ENCODE measurements around the gene PTER. TPM values are rescaled to one million over a fixed set of nuclear protein-coding genes. Genes with fewer than 3 reads are reported as not detected.

Gene PTER
- total RNA-seq, 4 donors from 2014 or later = 4.1 to 13.5 (median 11.0) TPM

GRCh38 chr10:16547973-16548372 lies 111.2 kb downstream of the PTER start:
- Histone ChIP-seq H3K4me1 (no peaks in the 10 kb centered on the region), H3K27ac (no peak overlapping the region), H3K36me3 (no peaks in the 10 kb centered on the region), H3K9me3 (no peaks in the 10 kb centered on the region), H3K27me3 (no peaks in the 10 kb centered on the region), H3K4me3 (no peak overlapping the region)
- TF ChIP-seq POLR2A (IDR thresholded peaks at IDR 0.05) (no peak), CTCF (IDR thresholded peaks at IDR 0.05) (no peak)
- intact Hi-C loops (cut with DNase I; ENCODE audit: low total_unique reads) = no loop called here
- DNase-seq = no peak

- Histone ChIP-seq H3K9me3 (no peaks in the 10 kb centered on the region), H3K4me3 (no peak overlapping the region), H3K27ac (no peak overlapping the region), H3K4me1 (no peaks in the 10 kb centered on the region), H3K27me3 (no peaks in the 10 kb centered on the region), H3K36me3 (no peaks in the 10 kb centered on the region)
- intact Hi-C loops (cut with DNase I; ENCODE audit: low total_unique reads) = no loop called here
- DNase-seq = no peak
- TF ChIP-seq CTCF (IDR thresholded peaks at IDR 0.05) (no peak), POLR2A (IDR thresholded peaks at IDR 0.05) (no peak)
These were observed 122.5 kb downstream of the PTER start for GRCh38 chr10:16559236-16559773.

- Histone ChIP-seq H3K27ac (no peak overlapping the region), H3K27me3 (no peaks in the 10 kb centered on the region), H3K4me3 (no peak overlapping the region), H3K4me1 (no peaks in the 10 kb centered on the region), H3K9me3 (no peaks in the 10 kb centered on the region), H3K36me3 (no peaks in the 10 kb centered on the region)
- no peak for TF ChIP-seq CTCF (IDR thresholded peaks at IDR 0.05)
- TF ChIP-seq POLR2A (IDR thresholded peaks at IDR 0.05) = no peak
- no peak for DNase-seq
- intact Hi-C loops (cut with DNase I; ENCODE audit: low total_unique reads) = no loop called here
These were observed 126.1 kb downstream of the PTER start for GRCh38 chr10:16562891-16563290.

Small RNAs within 50 kb of the gene (small RNA-seq; reads per million reads assigned to genes)
- gene RNU2-18P = not detected

Other genes with a start within 250 kb of the PTER start
- gene C1QL3, start 84.9 kb downstream of the PTER start, total RNA-seq = not detected

All from uterus (tissue), 4 donors.